Vein endothelial cell (primary cell): Measurements from ENCODE around the gene FFAR3. TPM values are rescaled to one million over a fixed set of nuclear protein-coding genes. Genes with fewer than 3 reads are reported as not detected.

Source experiments
- total RNA-seq: library from RNA; depleted of rRNA; stranded (reverse); fragments of >200 nt; gene quantifications from 2 replicates; pipeline ENCODE4 v1.2.3, GENCODE V29; 2012

The FFAR3 gene
- total RNA-seq, result not detected in 2 replicates

GRCh38 chr19:35357867-35358573 is at the start of gene FFAR3:
Gene FFAR3, plus strand, starts transcription at chr19:35358460. Its CDS starts 431 bp downstream, at chr19:35358891.

GRCh38 chr19:35328851-35329285 is 29.4 kb upstream of the FFAR3 start, which contains the start of gene CD22:
Gene CD22, plus strand, starts transcription at chr19:35329187. Its CDS starts 2,854 bp downstream, at chr19:35332041.

GRCh38 chr19:35347171-35347929 is 10.9 kb upstream of the FFAR3 start, which contains the start of gene FFAR1:
Gene FFAR1, plus strand, starts transcription at chr19:35347902. Its CDS starts 3,650 bp downstream, at chr19:35351552.

GRCh38 chr19:35370722-35371121 is 12.5 kb downstream of the FFAR3 start, which contains the start of gene GPR42:
Gene GPR42, plus strand, starts transcription at chr19:35371068. Its CDS starts 292 bp downstream, at chr19:35371360.

Other genes starting within 250 kb of the FFAR3 start
- gene FXYD3, start 242.6 kb upstream of the FFAR3 start, total RNA-seq, result not detected in 2 replicates
- 0.10 TPM in 1 of 2 replicates, not detected in the other for gene LGI4, start 223.4 kb upstream of the FFAR3 start, total RNA-seq
- gene FXYD1, start 219.6 kb upstream of the FFAR3 start, total RNA-seq, result 0.65 TPM in 1 of 2 replicates, not detected in the other
- gene FXYD7, start 215.2 kb upstream of the FFAR3 start, total RNA-seq, result not detected in 2 replicates
- 54.5 and 62.1 TPM in 2 replicates for gene FXYD5, start 203.7 kb upstream of the FFAR3 start, total RNA-seq
- gene FAM187B, start 129.7 kb upstream of the FFAR3 start, total RNA-seq, result not detected in 2 replicates
- gene LSR, start 109.5 kb upstream of the FFAR3 start, total RNA-seq, result 0.29 and 0.65 TPM in 2 replicates
- 55.1 and 55.2 TPM in 2 replicates for gene USF2, start 89.5 kb upstream of the FFAR3 start, total RNA-seq
- under 0.01 TPM in 1 of 2 replicates, not detected in the other for gene HAMP, start 75.9 kb upstream of the FFAR3 start, total RNA-seq
- not detected in 2 replicates for gene MAG, start 66.3 kb upstream of the FFAR3 start, total RNA-seq
- gene CD22, start 29.3 kb upstream of the FFAR3 start, total RNA-seq, result 0.19 TPM in 1 of 2 replicates, not detected in the other
- gene FFAR1, start 10.6 kb upstream of the FFAR3 start, total RNA-seq, result not detected in 2 replicates
- not detected in 2 replicates for gene GPR42, start 12.6 kb downstream of the FFAR3 start, total RNA-seq
- gene FFAR2, start 89.8 kb downstream of the FFAR3 start, total RNA-seq, result not detected in 2 replicates
- not detected in 2 replicates for gene KRTDAP, start 132.0 kb downstream of the FFAR3 start, total RNA-seq
- not detected in 2 replicates for gene DMKN, start 155.2 kb downstream of the FFAR3 start, total RNA-seq
- gene SBSN, start 169.9 kb downstream of the FFAR3 start, total RNA-seq, result not detected in 2 replicates
- not detected in 2 replicates for gene GAPDHS, start 175.0 kb downstream of the FFAR3 start, total RNA-seq
- 58.0 and 58.8 TPM in 2 replicates for gene TMEM147, start 187.2 kb downstream of the FFAR3 start, total RNA-seq
- not detected in 2 replicates for gene ATP4A, start 205.2 kb downstream of the FFAR3 start, total RNA-seq
- gene PMIS2, start 227.7 kb downstream of the FFAR3 start, total RNA-seq, result not detected in 2 replicates